ENCODE measurements around the gene CCNB1IP1. TPM values are rescaled to one million over a fixed set of nuclear protein-coding genes. Genes with fewer than 3 reads are reported as not detected.
"Not testable (repeated sequence)": the region's sequence is repeated elsewhere in the genome, so short reads cannot be mapped to it uniquely, and the experiment has no call there.

The CCNB1IP1 gene
- total RNA-seq, 4 donors from 2014 or later = 21.5 to 52.0 (median 28.4) TPM

DNA sequence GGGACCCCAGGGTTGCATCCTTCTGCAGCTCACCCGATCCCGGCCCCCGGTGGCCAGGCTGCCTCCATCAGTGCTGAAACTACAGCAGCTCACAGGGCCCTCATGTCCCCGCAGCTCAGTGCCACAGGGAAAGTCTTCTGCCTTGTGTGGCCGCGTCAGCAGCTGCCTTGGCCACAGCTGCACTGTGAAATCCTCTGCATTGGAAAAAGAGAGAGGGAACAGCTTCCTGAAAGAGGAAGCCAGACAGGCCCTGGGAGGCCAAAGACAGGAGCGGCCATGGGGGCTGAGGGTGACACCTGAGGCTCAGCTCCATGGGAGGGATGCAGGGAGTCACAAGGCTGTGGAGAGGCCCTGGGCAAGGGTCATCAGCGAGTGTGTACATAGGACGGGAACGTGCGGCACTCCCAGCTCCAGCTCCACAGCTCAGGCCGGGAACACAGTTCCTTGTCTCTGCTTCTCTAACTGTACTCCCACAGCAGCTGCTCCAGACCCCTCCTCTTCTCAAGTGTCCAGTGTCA lies 43.1 kb upstream of the CCNB1IP1 start:
- peak; percentile 20 to 44 for TF ChIP-seq POLR2A (IDR thresholded peaks at IDR 0.05)
- TF ChIP-seq, protein P1, sequence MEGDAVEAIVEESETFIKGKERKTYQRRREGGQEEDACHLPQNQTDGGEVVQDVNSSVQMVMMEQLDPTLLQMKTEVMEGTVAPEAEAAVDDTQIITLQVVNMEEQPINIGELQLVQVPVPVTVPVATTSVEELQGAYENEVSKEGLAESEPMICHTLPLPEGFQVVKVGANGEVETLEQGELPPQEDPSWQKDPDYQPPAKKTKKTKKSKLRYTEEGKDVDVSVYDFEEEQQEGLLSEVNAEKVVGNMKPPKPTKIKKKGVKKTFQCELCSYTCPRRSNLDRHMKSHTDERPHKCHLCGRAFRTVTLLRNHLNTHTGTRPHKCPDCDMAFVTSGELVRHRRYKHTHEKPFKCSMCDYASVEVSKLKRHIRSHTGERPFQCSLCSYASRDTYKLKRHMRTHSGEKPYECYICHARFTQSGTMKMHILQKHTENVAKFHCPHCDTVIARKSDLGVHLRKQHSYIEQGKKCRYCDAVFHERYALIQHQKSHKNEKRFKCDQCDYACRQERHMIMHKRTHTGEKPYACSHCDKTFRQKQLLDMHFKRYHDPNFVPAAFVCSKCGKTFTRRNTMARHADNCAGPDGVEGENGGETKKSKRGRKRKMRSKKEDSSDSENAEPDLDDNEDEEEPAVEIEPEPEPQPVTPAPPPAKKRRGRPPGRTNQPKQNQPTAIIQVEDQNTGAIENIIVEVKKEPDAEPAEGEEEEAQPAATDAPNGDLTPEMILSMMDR (IDR thresholded peaks at IDR 0.05) = no peak
- peak overlapping the region in 3 of 4 donors; percentile 62 to 90 (median 88) for H3K27ac ChIP-seq
- peaks cover 2 to 100% (median 5%) of the 10 kb centered on the region in 3 donors for H3K36me3 ChIP-seq
- peak in 2 of 3 donors; percentile 87 to 88 for DNase-seq
- H3K4me1 ChIP-seq = peaks cover 0 to 22% (median 0%) of the 10 kb centered on the region in 4 donors
- no peaks in the 10 kb centered on the region for H3K9me3 ChIP-seq
- H3K4me3 ChIP-seq = no peak overlapping the region
- no peaks in the 10 kb centered on the region for H3K27me3 ChIP-seq

DNA sequence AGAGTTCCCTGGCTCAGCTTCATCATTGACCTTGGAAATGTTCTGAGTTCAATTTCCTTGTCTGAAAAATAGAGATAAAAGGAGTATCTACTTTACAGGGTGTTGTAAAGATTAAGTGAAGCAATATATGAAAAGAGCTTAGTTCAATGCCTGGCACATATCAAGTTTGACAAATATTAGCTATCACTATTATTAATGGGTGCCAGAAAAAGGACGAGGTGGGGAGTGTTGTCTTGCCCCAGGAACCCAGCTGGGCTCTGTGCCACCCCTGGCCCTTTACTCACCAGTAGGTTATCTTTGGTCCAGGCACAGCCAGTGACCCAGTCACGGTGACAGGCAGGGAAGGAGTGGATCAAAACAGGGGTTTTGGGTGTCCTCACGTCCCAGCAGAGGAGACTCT lies 42.4 kb upstream of the CCNB1IP1 start:
- H3K4me3 ChIP-seq = no peak overlapping the region
- H3K27ac ChIP-seq = peak overlapping the region in 3 of 4 donors; percentile 62 to 90 (median 88)
- DNase-seq = no peak
- H3K4me1 ChIP-seq = peaks cover 0 to 22% (median 0%) of the 10 kb centered on the region in 4 donors
- peaks cover 2 to 100% (median 6%) of the 10 kb centered on the region in 3 donors for H3K36me3 ChIP-seq
- no peaks in the 10 kb centered on the region for H3K27me3 ChIP-seq
- TF ChIP-seq, protein P1 (IDR thresholded peaks at IDR 0.05) = no peak
- TF ChIP-seq POLR2A (IDR thresholded peaks at IDR 0.05) = no peak
- no peaks in the 10 kb centered on the region for H3K9me3 ChIP-seq

DNA sequence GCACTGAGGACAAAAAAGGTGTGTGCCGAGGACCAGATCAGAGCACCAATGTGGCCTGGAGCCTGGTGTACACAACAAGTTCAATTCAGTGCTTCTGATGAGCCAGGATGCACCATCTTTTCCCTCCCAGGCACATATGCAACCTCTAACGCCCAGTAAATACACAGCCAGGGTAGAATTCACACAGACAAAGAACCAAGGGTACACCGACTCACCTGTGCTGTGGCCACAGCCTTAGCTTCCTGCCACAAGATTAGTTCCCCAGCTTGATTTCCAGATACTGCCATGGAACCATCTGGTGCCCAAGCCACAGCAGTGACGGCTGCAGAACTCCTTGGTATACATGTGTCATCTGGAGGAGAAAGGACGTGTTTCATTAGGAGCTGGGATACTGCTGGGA lies 39.7 kb upstream of the CCNB1IP1 start:
- no peak overlapping the region for H3K4me3 ChIP-seq
- peaks cover 2 to 100% (median 6%) of the 10 kb centered on the region in 3 donors for H3K36me3 ChIP-seq
- TF ChIP-seq, protein P1 (IDR thresholded peaks at IDR 0.05) = no peak
- no peak for TF ChIP-seq POLR2A (IDR thresholded peaks at IDR 0.05)
- H3K4me1 ChIP-seq = peaks cover 0 to 19% (median 0%) of the 10 kb centered on the region in 4 donors
- H3K9me3 ChIP-seq = no peaks in the 10 kb centered on the region
- H3K27me3 ChIP-seq = no peaks in the 10 kb centered on the region
- no peak overlapping the region for H3K27ac ChIP-seq
- no peak for DNase-seq

DNA sequence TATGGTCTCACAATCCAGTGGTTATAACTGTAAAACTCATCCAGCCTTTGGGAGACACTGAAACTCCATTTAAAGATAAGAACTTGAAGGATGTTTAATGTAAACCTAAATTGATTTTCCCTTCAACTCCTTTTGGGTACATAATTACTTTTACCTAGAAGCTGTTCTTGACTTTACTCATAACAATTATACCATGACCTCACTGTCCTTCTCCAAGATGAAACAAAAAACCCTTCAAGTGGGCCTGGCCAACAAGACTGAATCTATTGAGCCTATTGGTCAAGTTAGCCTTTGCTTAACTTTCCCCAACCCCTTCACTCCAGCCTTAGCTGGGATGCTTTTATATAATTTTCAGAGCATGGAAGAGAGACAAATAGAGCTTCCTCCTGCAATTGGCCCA lies 32.8 kb upstream of the CCNB1IP1 start:
- Histone ChIP-seq H3K36me3 (peaks cover 0 to 71% (median 0%) of the 10 kb centered on the region in 3 donors), H3K4me3 (no peak overlapping the region), H3K4me1 (no peaks in the 10 kb centered on the region), H3K27me3 (no peaks in the 10 kb centered on the region), H3K9me3 (no peaks in the 10 kb centered on the region), H3K27ac (no peak overlapping the region)
- TF ChIP-seq, protein P1 (IDR thresholded peaks at IDR 0.05) = no peak
- no peak for TF ChIP-seq POLR2A (IDR thresholded peaks at IDR 0.05)
- DNase-seq = no peak

DNA sequence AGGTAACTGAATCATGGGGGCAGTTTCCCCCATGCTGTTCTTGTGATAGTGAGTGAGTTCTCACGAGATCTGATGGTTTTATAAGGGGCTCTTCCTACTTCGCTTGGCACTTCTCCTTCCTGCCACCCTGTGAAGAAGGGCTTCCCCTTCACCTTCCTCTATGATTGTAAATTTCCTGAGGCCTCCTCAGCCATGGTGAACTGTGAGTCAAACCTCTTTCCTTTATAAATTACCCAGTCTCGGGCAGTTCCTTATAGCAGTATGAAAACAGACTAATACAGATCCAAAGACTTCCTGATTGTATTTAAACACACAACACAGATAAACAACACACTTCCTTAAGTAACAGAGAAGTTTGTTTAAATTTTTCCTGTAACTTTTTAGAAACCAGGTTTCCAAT lies 25.4 kb upstream of the CCNB1IP1 start:
- H3K27me3 ChIP-seq, H3K4me3 ChIP-seq, DNase-seq, H3K9me3 ChIP-seq, H3K4me1 ChIP-seq: not testable (repeated sequence)
- peak overlapping the region in 1 of 4 donors; percentile 4 for H3K27ac ChIP-seq
- peaks cover 0 to 57% (median 0%) of the 10 kb centered on the region in 3 donors for H3K36me3 ChIP-seq

DNA sequence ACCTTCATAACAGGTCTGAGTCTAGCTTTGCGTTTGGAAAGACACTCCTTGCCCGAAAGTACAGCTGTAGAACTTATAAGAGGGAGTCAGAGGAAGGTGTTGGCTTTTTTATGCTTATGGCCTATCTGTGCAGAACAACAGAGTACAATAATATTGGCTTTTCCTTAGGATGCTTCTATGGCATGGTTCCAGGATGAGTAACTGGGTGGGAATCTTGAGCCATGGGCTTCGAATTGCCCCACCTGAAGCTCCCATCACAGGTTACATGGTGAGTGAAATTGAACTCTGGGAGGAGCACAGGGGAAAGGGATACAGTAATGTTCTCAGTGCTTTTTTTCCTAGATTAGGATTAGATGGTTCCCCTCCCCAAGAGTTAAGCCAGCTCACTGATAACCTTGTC lies 23.3 kb upstream of the CCNB1IP1 start:
- no peak for TF ChIP-seq POLR2A (IDR thresholded peaks at IDR 0.05)
- TF ChIP-seq, protein P1 (IDR thresholded peaks at IDR 0.05) = no peak
- Histone ChIP-seq H3K27me3 (no peaks in the 10 kb centered on the region), H3K4me1 (no peaks in the 10 kb centered on the region), H3K9me3 (no peaks in the 10 kb centered on the region), H3K4me3 (no peak overlapping the region), H3K27ac (no peak overlapping the region), H3K36me3 (peaks cover 0 to 73% (median 0%) of the 10 kb centered on the region in 3 donors)
- DNase-seq = no peak

Data from Peyer's patch (tissue), 4 donors.